ENCODE measurements around the gene OR11L1.

DNA sequence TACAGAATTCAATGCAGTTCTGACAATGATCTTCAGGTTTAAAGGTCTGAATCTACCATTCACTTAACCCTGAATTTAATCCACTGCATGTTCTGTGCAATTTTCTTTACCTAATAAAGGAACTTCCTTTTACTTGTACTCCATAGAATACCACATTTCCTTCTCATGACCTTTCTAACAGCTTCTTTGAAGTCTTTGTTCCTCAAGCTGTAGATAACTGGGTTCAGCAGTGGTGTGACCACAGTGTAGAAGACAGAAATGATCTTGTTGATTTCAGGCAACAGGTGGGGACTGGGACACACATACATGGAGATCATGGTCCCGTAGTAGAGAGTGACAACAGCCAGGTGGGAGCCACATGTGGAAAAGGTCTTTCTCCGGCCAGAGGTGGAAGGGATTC lies 878 bp downstream of the OR11L1 start:
- no peak for TF ChIP-seq MYC (IDR thresholded peaks at IDR 0.05; ENCODE audit: low read depth, low read length)
- TF ChIP-seq, protein P1, sequence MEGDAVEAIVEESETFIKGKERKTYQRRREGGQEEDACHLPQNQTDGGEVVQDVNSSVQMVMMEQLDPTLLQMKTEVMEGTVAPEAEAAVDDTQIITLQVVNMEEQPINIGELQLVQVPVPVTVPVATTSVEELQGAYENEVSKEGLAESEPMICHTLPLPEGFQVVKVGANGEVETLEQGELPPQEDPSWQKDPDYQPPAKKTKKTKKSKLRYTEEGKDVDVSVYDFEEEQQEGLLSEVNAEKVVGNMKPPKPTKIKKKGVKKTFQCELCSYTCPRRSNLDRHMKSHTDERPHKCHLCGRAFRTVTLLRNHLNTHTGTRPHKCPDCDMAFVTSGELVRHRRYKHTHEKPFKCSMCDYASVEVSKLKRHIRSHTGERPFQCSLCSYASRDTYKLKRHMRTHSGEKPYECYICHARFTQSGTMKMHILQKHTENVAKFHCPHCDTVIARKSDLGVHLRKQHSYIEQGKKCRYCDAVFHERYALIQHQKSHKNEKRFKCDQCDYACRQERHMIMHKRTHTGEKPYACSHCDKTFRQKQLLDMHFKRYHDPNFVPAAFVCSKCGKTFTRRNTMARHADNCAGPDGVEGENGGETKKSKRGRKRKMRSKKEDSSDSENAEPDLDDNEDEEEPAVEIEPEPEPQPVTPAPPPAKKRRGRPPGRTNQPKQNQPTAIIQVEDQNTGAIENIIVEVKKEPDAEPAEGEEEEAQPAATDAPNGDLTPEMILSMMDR (IDR thresholded peaks at IDR 0.05; ENCODE audit: low read depth, low read length), result no peak
